Vagina (tissue), 2 donors: ENCODE measurements around the gene PRODH2. TPM values are rescaled to one million over a fixed set of nuclear protein-coding genes. Genes with fewer than 3 reads are reported as not detected.

ENCODE experiments used
- DNase-seq, 2 donors: peaks; one replicate each; pipeline ENCODE4 v3.0.0-alpha.2; 2017; ENCODE audit errors: extremely low spot score in 2 of 2
- H3K27ac ChIP-seq: fragments of 200-600 bp; sonication (generic); one replicate; pipeline ENCODE4 v1.5.1; 2019
- H3K27me3 ChIP-seq: fragments of 200-600 bp; sonication (generic); one replicate; pipeline ENCODE4 v1.5.1; 2019
- H3K36me3 ChIP-seq, 2 donors: fragments of 200-600 bp; sonication (generic); one replicate each; pipeline ENCODE4 v1.5.1; 2017 to 2019
- H3K4me1 ChIP-seq: fragments of 200-600 bp; sonication (generic); one replicate; pipeline ENCODE4 v1.5.1; 2019
- H3K4me3 ChIP-seq, 2 donors: fragments of 200-600 bp; sonication (generic); 1 replicate in 1 of 2; 2 replicates in 1 of 2; pipeline ENCODE4 v1.5.1; 2016 to 2019
- H3K9me3 ChIP-seq: fragments of 200-600 bp; sonication (generic); one replicate; pipeline ENCODE4 v1.5.1; 2019
- POLR2A ChIP-seq, 2 donors: fragments of 450-650 bp; IDR thresholded peaks; one replicate each; pipeline ENCODE4 v1.6.1; 2017; ENCODE audit warnings: antibody characterized with exemption in 2 of 2, mild to moderate bottlenecking in 2 of 2, moderate library complexity in 2 of 2
- POLR2AphosphoS5 ChIP-seq, 2 donors: sonication (generic); formaldehyde crosslinking; IDR thresholded peaks; one replicate each; pipeline ENCODE4 v1.9.0; 2017; ENCODE audit warnings: antibody characterized with exemption in 2 of 2, mild to moderate bottlenecking in 2 of 2, low read depth in 1 of 2; ENCODE audit not compliant: insufficient read depth in 1 of 2
- intact Hi-C: fragments of 100-400 bp; cut with DNase I; formaldehyde crosslinking; loops from one replicate; pipeline ENCODE4 v1.15.1; 2023
- total RNA-seq: library from RNA; depleted of rRNA; stranded (reverse); fragments of >200 nt; gene quantifications from one replicate; pipeline ENCODE4 v1.2.3, GENCODE V29; 2016
- TF ChIP-seq, protein P1 (sequence below), 3 experiments: fragments of 450-650 bp in 2 of 3; fragments of 200-600 bp in 1 of 3; sonication (generic) in 1 of 3; IDR thresholded peaks; one replicate each; pipeline ENCODE4 v1.5.1; 2017 to 2019; ENCODE audit warnings: antibody characterized with exemption in 3 of 3, mild to moderate bottlenecking in 2 of 3, moderate library complexity in 2 of 3

Gene PRODH2
- total RNA-seq, 1 donor from 2014 or later = not detected

- Histone ChIP-seq H3K4me3 (no peak overlapping the region), H3K27ac (no peak overlapping the region), H3K4me1 (no peaks in the 10 kb centered on the region), H3K27me3 (no peaks in the 10 kb centered on the region), H3K36me3 (no peaks in the 10 kb centered on the region), H3K9me3 (no peaks in the 10 kb centered on the region)
- intact Hi-C loops = no loop called here
- DNase-seq = no peak
- TF ChIP-seq, protein P1, sequence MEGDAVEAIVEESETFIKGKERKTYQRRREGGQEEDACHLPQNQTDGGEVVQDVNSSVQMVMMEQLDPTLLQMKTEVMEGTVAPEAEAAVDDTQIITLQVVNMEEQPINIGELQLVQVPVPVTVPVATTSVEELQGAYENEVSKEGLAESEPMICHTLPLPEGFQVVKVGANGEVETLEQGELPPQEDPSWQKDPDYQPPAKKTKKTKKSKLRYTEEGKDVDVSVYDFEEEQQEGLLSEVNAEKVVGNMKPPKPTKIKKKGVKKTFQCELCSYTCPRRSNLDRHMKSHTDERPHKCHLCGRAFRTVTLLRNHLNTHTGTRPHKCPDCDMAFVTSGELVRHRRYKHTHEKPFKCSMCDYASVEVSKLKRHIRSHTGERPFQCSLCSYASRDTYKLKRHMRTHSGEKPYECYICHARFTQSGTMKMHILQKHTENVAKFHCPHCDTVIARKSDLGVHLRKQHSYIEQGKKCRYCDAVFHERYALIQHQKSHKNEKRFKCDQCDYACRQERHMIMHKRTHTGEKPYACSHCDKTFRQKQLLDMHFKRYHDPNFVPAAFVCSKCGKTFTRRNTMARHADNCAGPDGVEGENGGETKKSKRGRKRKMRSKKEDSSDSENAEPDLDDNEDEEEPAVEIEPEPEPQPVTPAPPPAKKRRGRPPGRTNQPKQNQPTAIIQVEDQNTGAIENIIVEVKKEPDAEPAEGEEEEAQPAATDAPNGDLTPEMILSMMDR (IDR thresholded peaks at IDR 0.05) = no peak
- TF ChIP-seq POLR2AphosphoS5 (IDR thresholded peaks at IDR 0.05; ENCODE audit: insufficient read depth in 1 of 2, low read depth in 1 of 2) (no peak), POLR2A (IDR thresholded peaks at IDR 0.05) (no peak)
Observed at GRCh38 chr19:35807633-35808032, 5.0 kb downstream of the PRODH2 start.

GRCh38 chr19:35806597-35806996 lies 6.0 kb downstream of the PRODH2 start:
- Histone ChIP-seq H3K36me3 (no peaks in the 10 kb centered on the region), H3K4me1 (no peaks in the 10 kb centered on the region), H3K4me3 (no peak overlapping the region), H3K27me3 (no peaks in the 10 kb centered on the region), H3K27ac (no peak overlapping the region), H3K9me3 (no peaks in the 10 kb centered on the region)
- intact Hi-C loops = no loop called here
- no peak for DNase-seq
- no peak for TF ChIP-seq POLR2A (IDR thresholded peaks at IDR 0.05)
- TF ChIP-seq, protein P1 (IDR thresholded peaks at IDR 0.05) = no peak
- no peak for TF ChIP-seq POLR2AphosphoS5 (IDR thresholded peaks at IDR 0.05; ENCODE audit: insufficient read depth in 1 of 2, low read depth in 1 of 2)

DNA sequence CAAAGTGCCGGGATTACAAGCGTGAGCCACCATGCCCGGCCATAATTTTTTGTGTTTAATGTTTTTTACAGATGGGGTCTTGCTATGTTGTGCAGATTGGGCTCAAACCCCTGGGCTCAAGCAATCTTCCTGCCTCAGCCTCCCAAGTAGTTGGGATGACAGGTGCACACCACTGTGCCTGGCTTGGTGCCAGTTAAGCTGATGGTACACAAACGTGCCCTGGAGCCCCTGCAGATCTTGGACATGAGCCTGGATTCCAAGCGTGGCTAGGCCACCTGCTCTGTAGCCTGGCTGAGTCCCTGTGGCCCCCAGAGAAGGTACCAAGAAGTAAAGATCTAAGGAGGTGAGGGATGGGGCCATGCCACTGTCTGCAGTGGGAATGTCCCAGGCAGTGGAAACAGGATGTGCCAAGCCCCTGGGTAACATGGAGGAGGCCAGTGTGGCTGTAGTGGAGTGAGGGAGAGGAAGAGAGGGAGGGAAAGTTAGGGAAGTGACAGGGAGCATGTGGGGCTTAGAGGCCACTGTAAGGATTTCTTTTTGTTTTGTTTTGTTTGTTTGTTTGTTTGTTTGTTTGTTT lies 7.0 kb downstream of the PRODH2 start:
- H3K9me3 ChIP-seq = no peaks in the 10 kb centered on the region
- no peak overlapping the region for H3K27ac ChIP-seq
- no peaks in the 10 kb centered on the region for H3K36me3 ChIP-seq
- no peaks in the 10 kb centered on the region for H3K27me3 ChIP-seq
- intact Hi-C loops = no loop called here
- no peak overlapping the region for H3K4me3 ChIP-seq
- TF ChIP-seq POLR2A (IDR thresholded peaks at IDR 0.05) (no peak), POLR2AphosphoS5 (IDR thresholded peaks at IDR 0.05; ENCODE audit: insufficient read depth in 1 of 2, low read depth in 1 of 2) (no peak)
- TF ChIP-seq, protein P1 (IDR thresholded peaks at IDR 0.05) = no peak
- no peaks in the 10 kb centered on the region for H3K4me1 ChIP-seq
- DNase-seq = no peak

GRCh38 chr19:35801828-35802227 lies 10.8 kb downstream of the PRODH2 start:
- Histone ChIP-seq H3K27me3 (no peaks in the 10 kb centered on the region), H3K4me1 (peaks cover 8% of the 10 kb centered on the region), H3K9me3 (no peaks in the 10 kb centered on the region), H3K4me3 (no peak overlapping the region), H3K36me3 (no peaks in the 10 kb centered on the region), H3K27ac (no peak overlapping the region)
- DNase-seq = no peak
- TF ChIP-seq, protein P1 (IDR thresholded peaks at IDR 0.05) = no peak
- TF ChIP-seq POLR2A (IDR thresholded peaks at IDR 0.05) = no peak
- no peak for TF ChIP-seq POLR2AphosphoS5 (IDR thresholded peaks at IDR 0.05; ENCODE audit: insufficient read depth in 1 of 2, low read depth in 1 of 2)
- intact Hi-C loops = no loop called here

DNA sequence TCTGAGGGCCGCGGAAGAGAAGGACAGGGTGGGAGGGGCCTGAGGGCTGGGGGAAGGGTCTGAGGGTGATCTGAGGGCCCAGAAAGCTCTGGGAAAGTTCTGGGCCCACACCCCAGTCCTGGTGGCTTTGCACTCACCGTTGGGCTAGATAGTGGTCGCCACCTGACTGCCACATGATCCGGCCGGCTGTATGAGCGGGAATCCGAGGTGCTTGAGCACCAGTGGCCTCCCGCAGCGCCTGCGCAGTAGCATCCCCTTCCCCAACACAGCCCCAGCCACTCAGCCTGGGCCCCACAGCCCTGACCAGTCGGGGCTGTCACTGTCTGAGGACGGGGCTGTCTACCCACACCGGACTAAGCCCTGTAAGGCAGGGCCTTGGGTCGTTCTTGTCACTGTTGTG lies 15.0 kb downstream of the PRODH2 start:
- peaks cover 8% of the 10 kb centered on the region for H3K4me1 ChIP-seq
- no peak for DNase-seq
- intact Hi-C loops = no loop called here
- no peaks in the 10 kb centered on the region for H3K36me3 ChIP-seq
- no peaks in the 10 kb centered on the region for H3K9me3 ChIP-seq
- no peaks in the 10 kb centered on the region for H3K27me3 ChIP-seq
- TF ChIP-seq POLR2AphosphoS5 (IDR thresholded peaks at IDR 0.05; ENCODE audit: insufficient read depth in 1 of 2, low read depth in 1 of 2) (no peak), POLR2A (IDR thresholded peaks at IDR 0.05) (no peak)
- TF ChIP-seq, protein P1 (IDR thresholded peaks at IDR 0.05) = no peak
- no peak overlapping the region for H3K27ac ChIP-seq
- peak overlapping the region in 1 of 2 donors; percentile 18 for H3K4me3 ChIP-seq
